ENCODE measurements around the gene PCSK5.
A peak's percentile ranks its signal among the peaks of the same experiment; 100 is the strongest.

DNA sequence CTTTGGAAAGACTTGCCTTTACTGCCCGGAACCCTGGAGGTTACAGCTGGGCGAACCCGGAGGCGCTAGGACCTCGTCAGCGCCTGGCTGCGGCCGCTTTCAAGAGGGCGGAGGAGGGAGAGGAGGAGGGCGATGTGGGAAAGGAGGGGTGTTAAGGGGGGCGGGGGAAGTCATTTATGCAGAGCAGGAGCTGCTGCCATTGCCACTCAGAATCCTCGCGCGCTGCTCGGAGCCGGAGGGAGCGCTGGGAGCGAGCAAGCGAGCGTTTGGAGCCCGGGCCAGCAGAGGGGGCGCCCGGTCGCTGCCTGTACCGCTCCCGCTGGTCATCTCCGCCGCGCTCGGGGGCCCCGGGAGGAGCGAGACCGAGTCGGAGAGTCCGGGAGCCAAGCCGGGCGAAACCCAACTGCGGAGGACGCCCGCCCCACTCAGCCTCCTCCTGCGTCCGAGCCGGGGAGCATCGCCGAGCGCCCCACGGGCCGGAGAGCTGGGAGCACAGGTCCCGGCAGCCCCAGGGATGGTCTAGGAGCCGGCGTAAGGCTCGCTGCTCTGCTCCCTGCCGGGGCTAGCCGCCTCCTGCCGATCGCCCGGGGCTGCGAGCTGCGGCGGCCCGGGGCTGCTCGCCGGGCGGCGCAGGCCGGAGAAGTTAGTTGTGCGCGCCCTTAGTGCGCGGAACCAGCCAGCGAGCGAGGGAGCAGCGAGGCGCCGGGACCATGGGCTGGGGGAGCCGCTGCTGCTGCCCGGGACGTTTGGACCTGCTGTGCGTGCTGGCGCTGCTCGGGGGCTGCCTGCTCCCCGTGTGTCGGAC, at the start of gene PCSK5:
- TF ChIP-seq, protein P1, sequence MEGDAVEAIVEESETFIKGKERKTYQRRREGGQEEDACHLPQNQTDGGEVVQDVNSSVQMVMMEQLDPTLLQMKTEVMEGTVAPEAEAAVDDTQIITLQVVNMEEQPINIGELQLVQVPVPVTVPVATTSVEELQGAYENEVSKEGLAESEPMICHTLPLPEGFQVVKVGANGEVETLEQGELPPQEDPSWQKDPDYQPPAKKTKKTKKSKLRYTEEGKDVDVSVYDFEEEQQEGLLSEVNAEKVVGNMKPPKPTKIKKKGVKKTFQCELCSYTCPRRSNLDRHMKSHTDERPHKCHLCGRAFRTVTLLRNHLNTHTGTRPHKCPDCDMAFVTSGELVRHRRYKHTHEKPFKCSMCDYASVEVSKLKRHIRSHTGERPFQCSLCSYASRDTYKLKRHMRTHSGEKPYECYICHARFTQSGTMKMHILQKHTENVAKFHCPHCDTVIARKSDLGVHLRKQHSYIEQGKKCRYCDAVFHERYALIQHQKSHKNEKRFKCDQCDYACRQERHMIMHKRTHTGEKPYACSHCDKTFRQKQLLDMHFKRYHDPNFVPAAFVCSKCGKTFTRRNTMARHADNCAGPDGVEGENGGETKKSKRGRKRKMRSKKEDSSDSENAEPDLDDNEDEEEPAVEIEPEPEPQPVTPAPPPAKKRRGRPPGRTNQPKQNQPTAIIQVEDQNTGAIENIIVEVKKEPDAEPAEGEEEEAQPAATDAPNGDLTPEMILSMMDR (IDR thresholded peaks at IDR 0.05; ENCODE audit: extremely low read depth in 1 of 2, insufficient read depth in 1 of 2, low read depth in 1 of 2, low read length in 2 of 2), result peak; percentile 7 to 41
- TF ChIP-seq POLR2A (IDR thresholded peaks at IDR 0.05; ENCODE audit: low read depth, low read length), result peak; percentile 71
- TF ChIP-seq, protein P2, sequence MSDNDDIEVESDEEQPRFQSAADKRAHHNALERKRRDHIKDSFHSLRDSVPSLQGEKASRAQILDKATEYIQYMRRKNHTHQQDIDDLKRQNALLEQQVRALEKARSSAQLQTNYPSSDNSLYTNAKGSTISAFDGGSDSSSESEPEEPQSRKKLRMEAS (IDR thresholded peaks at IDR 0.05; ENCODE audit: insufficient read depth, insufficient read length), result no peak
- peak; percentile 77 for TF ChIP-seq POLR2AphosphoS5 (IDR thresholded peaks at IDR 0.05; ENCODE audit: insufficient read depth, low read depth, low read length)
- TF ChIP-seq EZH2 (IDR thresholded peaks at IDR 0.05; ENCODE audit: borderline replicate concordance, low read depth, low read length, severe bottlenecking), result no peak
